Lung (tissue), 12 donors: ENCODE data around the gene CDC14A. TPM values are rescaled to one million over a fixed set of nuclear protein-coding genes. Genes with fewer than 3 reads are reported as not detected.

Experiments
- ATAC-seq: fragments of 200-7000 bp; cut with Tn5 transposase; one replicate; pipeline ENCODE4 v1.9.1; 2020; ENCODE audit warnings: moderate number of reproducible peaks; ENCODE audit not compliant: insufficient read depth, low FRiP score
- DNase-seq, 3 donors: peaks; one replicate each; pipeline ENCODE4 v3.0.0-alpha.2; 2013 to 2017
- H3K27ac ChIP-seq, 2 donors: one replicate each; pipeline ENCODE4 v1.5.1; 2013; ENCODE audit warnings: mild to moderate bottlenecking in 2 of 2, moderate library complexity in 2 of 2, control low read depth in 1 of 2, inconsistent platforms in 1 of 2, low read depth in 1 of 2, low read length in 1 of 2
- H3K27me3 ChIP-seq, 3 donors: one replicate each; pipeline ENCODE4 v1.5.1; 2013; ENCODE audit warnings: low read length in 2 of 3; ENCODE audit not compliant: control insufficient read depth in 3 of 3, insufficient read depth in 3 of 3
- H3K36me3 ChIP-seq, 4 donors: one replicate each; pipeline ENCODE4 v1.5.1; 2013; ENCODE audit warnings: low read length in 4 of 4, mild to moderate bottlenecking in 1 of 4, moderate library complexity in 1 of 4; ENCODE audit not compliant: control insufficient read depth in 4 of 4, insufficient read depth in 4 of 4
- H3K4me1 ChIP-seq, 5 donors: one replicate each; pipeline ENCODE4 v1.5.1; 2013; ENCODE audit warnings: low read length in 5 of 5, mild to moderate bottlenecking in 2 of 5, moderate library complexity in 1 of 5; ENCODE audit not compliant: control insufficient read depth in 5 of 5, insufficient read depth in 5 of 5
- H3K4me3 ChIP-seq: one replicate; pipeline ENCODE4 v1.5.1; 2013; ENCODE audit warnings: mild to moderate bottlenecking, control low read depth, moderate library complexity
- H3K9ac ChIP-seq, 2 donors: one replicate each; pipeline ENCODE4 v1.5.1; 2013; ENCODE audit warnings: low read length in 2 of 2, control low read depth in 1 of 2; ENCODE audit not compliant: insufficient read depth in 1 of 2
- H3K9me3 ChIP-seq, 4 donors: one replicate each; pipeline ENCODE4 v1.5.1; 2013; ENCODE audit warnings: low read length in 3 of 4, mild to moderate bottlenecking in 1 of 4, moderate library complexity in 1 of 4; ENCODE audit not compliant: control insufficient read depth in 4 of 4, insufficient read depth in 3 of 4
- CTCF ChIP-seq: IDR thresholded peaks from 2 replicates; pipeline ENCODE4 v1.5.1; 2012; ENCODE audit warnings: mild to moderate bottlenecking; ENCODE audit errors: control extremely low read depth, extremely low read depth
- WGBS, 2 donors: extraction: QIAGEN DNeasy Blood & Tissue Kit; methylation state at CpG; one replicate each; pipeline ENCODE4 v1.1.7; 2013; 5-methylcytosine and 5-hydroxymethylcytosine counted together
- polyA plus RNA-seq, 2 donors: library from polyadenylated mRNA; stranded (reverse); fragments of 200-250 nt; gene quantifications; one replicate each; pipeline ENCODE4 v1.2.1, GENCODE V29; 2013
- total RNA-seq, 2 donors: library from RNA; depleted of rRNA in 1 of 2; stranded (reverse); fragments of >200 nt in 1 of 2; gene quantifications; one replicate each; pipeline ENCODE4 v1.2.1, GENCODE V29; 2014 to 2021
- donor health status: control.
- donor health status: control.
- donor health status: Bipolar disorder and iron deficiency.
- donor health status: healthy.
- donor health status: DM: yes; HTN: yes; CAD: no.

Gene CDC14A
- total and polyA plus RNA-seq, 4 donors, result 3.6 to 45.4 (median 12.1) TPM

GRCh38 chr1:100544791-100545190, 192.5 kb downstream of the CDC14A start:
- DNase-seq (no peak), ATAC-seq (no peak)
- H3K4me3 ChIP-seq, result no peak overlapping the region
- no peak for TF ChIP-seq CTCF
- H3K4me1 ChIP-seq, result peaks cover 0 to 11% (median 2%) of the 10 kb centered on the region in 5 donors
- H3K27ac ChIP-seq, result no peak overlapping the region
- no peak overlapping the region for H3K9ac ChIP-seq
- WGBS, 2 donors, result 93 to 95% methylated on average over 4 of the region's 4 CpGs
- peaks cover 0 to 19% (median 11%) of the 10 kb centered on the region in 3 donors for H3K27me3 ChIP-seq
- H3K36me3 ChIP-seq, result no peaks in the 10 kb centered on the region
- no peaks in the 10 kb centered on the region for H3K9me3 ChIP-seq

GRCh38 chr1:100545855-100546254, 193.5 kb downstream of the CDC14A start:
- peaks cover 0 to 9% (median 2%) of the 10 kb centered on the region in 3 donors for H3K27me3 ChIP-seq
- no peak for ATAC-seq
- no peak overlapping the region for H3K4me3 ChIP-seq
- H3K9me3 ChIP-seq, result no peaks in the 10 kb centered on the region
- no peak for DNase-seq
- TF ChIP-seq CTCF, result no peak
- WGBS, 2 donors, result 94 to 99% methylated on average over 1 of the region's 1 CpG
- no peak overlapping the region for H3K9ac ChIP-seq
- peaks cover 0 to 8% (median 0%) of the 10 kb centered on the region in 5 donors for H3K4me1 ChIP-seq
- H3K27ac ChIP-seq, result no peak overlapping the region
- no peaks in the 10 kb centered on the region for H3K36me3 ChIP-seq

GRCh38 chr1:100552031-100552430, 199.7 kb downstream of the CDC14A start:
- Histone ChIP-seq H3K27me3 (no peaks in the 10 kb centered on the region), H3K9me3 (peaks cover 4 to 12% (median 6%) of the 10 kb centered on the region in 4 donors), H3K36me3 (no peaks in the 10 kb centered on the region), H3K4me3 (no peak overlapping the region), H3K27ac (no peak overlapping the region), H3K4me1 (no peaks in the 10 kb centered on the region), H3K9ac (no peak overlapping the region)
- DNase-seq (no peak), ATAC-seq (no peak)
- no peak for TF ChIP-seq CTCF
- WGBS, 2 donors, result 78 to 80% methylated on average over 2 of the region's 2 CpGs

- Histone ChIP-seq H3K27me3 (no peaks in the 10 kb centered on the region), H3K36me3 (no peaks in the 10 kb centered on the region), H3K9me3 (peaks cover 4 to 12% (median 7%) of the 10 kb centered on the region in 4 donors), H3K9ac (no peak overlapping the region), H3K4me1 (no peaks in the 10 kb centered on the region), H3K4me3 (no peak overlapping the region), H3K27ac (no peak overlapping the region)
- TF ChIP-seq CTCF, result no peak
- 69 to 94% methylated on average over 2 of the region's 2 CpGs for WGBS, 2 donors
- no peak for ATAC-seq
- no peak for DNase-seq
Measured at GRCh38 chr1:100552922-100553321, 200.6 kb downstream of the CDC14A start.
